T-helper 2 cell treated with Interferon-gamma antibody and Interleukin-4, amounts not matched to agents 5 μg/mL and 100 μg/mL, for 36 hours (primary cell): ENCODE data around the gene RAP1A.
"Not testable (repeated sequence)": the region's sequence is repeated elsewhere in the genome, so short reads cannot be mapped to it uniquely, and the experiment has no call there.

Experiments used
- DNase-seq: peaks from one replicate; pipeline ENCODE4 v3.0.0; 2021; ENCODE audit warnings: low spot score
- H3K27ac Mint-ChIP-seq: one replicate; pipeline ENCODE4 v1.8.0; 2021; ENCODE audit warnings: mild to moderate bottlenecking, mixed read lengths
- H3K27me3 Mint-ChIP-seq: one replicate; pipeline ENCODE4 v1.8.0; 2021; ENCODE audit warnings: low read depth, mixed read lengths
- H3K36me3 Mint-ChIP-seq: one replicate; pipeline ENCODE4 v1.8.0; 2021; ENCODE audit warnings: low read depth, mixed read lengths
- H3K4me1 Mint-ChIP-seq: one replicate; pipeline ENCODE4 v1.8.0; 2021; ENCODE audit warnings: low read depth, mixed read lengths
- H3K4me3 Mint-ChIP-seq: one replicate; pipeline ENCODE4 v1.8.0; 2022; ENCODE audit warnings: mild to moderate bottlenecking, moderate library complexity, mixed read lengths
- H3K9me3 Mint-ChIP-seq: one replicate; pipeline ENCODE4 v1.8.0; 2021; ENCODE audit warnings: mixed read lengths

Gene RAP1A

DNA sequence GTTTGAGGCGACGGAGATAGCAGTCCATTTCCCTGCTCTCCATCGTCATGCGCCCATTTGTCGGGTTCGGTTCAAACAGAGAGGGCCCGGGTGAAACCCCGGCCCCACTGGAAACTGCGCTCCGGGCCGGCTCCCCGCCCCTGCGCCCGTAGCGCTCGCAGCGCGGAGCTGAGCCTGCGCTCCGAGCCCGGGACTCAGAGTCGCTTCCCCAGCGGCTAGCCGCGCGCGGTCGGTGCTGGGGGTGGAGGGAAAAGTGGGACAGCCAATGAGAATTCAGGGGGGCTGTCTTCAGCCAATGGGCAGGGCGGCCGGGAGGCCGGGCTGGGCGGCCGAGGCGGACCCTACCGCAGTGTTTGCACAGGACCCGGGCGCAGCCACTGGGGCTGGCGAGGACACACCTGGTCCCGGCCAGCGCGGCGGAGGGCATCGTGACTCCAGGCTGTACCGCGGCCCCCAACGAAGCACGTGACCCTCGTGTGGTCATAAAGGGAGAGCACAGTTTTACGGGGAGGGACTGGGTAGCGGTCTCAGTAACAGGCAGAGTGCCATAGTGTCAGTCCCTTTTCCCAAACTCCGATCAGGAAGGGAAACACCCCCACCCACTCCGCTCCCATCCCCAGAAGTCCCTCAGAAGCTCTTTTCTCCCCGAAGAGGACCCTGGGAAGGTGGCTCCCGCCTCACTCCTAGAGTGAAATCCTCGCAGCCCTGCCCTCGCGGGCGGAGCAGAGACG, 119.8 kb downstream of the RAP1A start, which contains the start of gene INKA2:
Gene INKA2 (minus strand): TSS at position 202 of the 731 bp plus-strand sequence. CDS start 153 bp downstream, at position 49.
- H3K4me1 Mint-ChIP-seq: peaks cover 17% of the 10 kb centered on the region
- H3K4me3 Mint-ChIP-seq: peak within 1 kb of the TSS; percentile 93
- peak; percentile 86 for DNase-seq
- peak within 1 kb of the TSS; percentile 87 for H3K27ac Mint-ChIP-seq
- H3K36me3 Mint-ChIP-seq: no peaks in the 10 kb centered on the region
- peaks cover 46% of the 10 kb centered on the region for H3K27me3 Mint-ChIP-seq
- H3K9me3 Mint-ChIP-seq: no peaks in the 10 kb centered on the region

DNA sequence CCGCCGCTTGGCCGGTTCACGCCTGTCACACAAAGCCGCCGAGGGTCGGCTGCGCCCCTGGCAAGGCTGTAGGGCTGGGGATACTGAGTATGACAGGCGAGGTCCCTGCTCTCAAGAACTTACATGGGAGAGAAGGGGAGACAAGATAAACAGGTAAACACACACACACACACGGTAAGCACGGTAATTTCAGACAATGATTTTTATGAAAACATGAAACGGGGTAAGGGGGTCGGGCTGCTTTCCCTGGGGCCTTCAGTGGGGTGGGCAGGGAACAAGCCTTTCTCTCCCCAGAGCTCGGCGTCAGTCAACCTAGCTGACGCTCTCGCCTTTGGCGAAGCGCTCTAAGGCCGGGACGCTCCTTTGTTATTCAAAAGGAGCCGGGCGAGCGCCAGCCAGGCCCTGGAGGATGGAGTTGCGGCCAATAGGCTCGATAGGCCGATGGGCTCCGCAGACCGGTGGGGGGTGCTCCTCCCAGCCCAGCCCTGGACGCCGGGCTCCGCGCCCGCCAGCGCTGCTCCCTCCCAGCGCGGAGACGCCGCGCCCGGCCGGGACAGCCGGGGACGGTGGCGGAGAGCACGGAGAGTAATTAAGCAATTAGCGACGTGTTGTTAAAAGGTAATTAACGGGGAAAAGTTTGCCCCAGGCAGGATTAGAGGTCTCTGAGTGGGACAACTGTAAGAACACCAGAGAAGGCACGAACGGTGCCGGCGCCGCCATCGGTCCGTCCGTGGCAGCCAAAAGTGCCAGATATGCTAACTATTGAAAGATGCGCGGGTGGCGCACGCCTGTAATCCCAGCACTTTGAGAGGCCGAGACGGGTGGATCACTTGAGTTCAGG, 120.6 kb downstream of the RAP1A start:
- Mint-ChIP-seq H3K36me3 (no peaks in the 10 kb centered on the region), H3K4me3 (peak overlapping the region; percentile 93), H3K9me3 (no peaks in the 10 kb centered on the region), H3K27me3 (peaks cover 46% of the 10 kb centered on the region), H3K27ac (no peak overlapping the region), H3K4me1 (peaks cover 17% of the 10 kb centered on the region)
- no peak for DNase-seq

DNA sequence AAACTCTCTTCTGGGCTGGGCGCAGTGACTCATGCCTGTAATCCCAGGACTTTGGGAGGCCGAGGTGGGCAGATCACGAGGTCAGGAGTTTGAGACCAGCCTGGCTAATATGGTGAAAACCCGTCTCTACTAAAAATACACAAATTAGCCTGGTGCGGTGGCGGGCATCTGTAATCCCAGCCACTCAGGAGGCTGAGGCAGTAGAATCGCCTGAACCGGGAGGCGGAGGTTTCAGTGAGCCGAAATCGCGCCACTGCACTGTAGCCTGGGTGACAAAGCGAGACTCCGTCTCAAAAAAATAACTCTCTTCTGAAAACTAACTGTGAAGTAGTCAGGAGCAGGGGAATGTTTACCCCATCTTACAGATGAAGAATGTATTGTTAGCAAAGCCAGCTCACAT, 122.7 kb downstream of the RAP1A start:
- Mint-ChIP-seq H3K27me3 (peaks cover 43% of the 10 kb centered on the region), H3K4me1 (peaks cover 22% of the 10 kb centered on the region)
- not testable (repeated sequence) for H3K36me3 Mint-ChIP-seq, H3K27ac Mint-ChIP-seq, H3K9me3 Mint-ChIP-seq, H3K4me3 Mint-ChIP-seq, DNase-seq

DNA sequence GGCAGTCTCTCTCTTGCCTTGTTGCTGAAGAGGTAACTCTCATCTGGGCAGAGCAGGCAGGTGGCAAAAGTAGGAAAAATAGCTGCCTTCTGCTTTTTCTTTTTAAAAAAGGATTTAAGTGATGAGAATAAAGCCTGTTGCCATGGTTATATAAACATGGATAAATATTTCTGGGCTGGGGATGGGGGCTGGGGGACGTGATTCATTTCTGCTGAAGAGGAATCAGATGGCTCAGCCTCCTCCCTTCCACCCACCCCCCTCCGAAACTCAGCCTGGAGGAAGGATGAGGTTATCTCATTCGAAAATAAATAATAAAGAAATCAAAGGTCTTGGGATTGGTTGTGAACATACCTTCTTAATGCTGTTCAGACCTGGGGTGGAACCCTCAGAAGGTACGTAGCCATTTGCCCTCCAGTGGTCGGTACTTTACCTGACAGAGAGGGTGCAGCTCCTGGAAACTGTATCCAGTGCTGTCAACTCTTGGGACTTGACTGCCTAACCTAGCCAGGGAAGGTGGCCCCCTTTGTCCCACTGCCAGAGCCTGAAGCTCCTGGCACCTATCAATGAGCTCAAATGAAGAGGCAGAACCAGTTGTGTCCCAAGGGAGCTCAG, 123.5 kb downstream of the RAP1A start:
- no peak for DNase-seq
- no peak overlapping the region for H3K4me3 Mint-ChIP-seq
- H3K27me3 Mint-ChIP-seq: peaks cover 36% of the 10 kb centered on the region
- no peak overlapping the region for H3K27ac Mint-ChIP-seq
- H3K4me1 Mint-ChIP-seq: peaks cover 19% of the 10 kb centered on the region
- no peaks in the 10 kb centered on the region for H3K9me3 Mint-ChIP-seq
- H3K36me3 Mint-ChIP-seq: no peaks in the 10 kb centered on the region

DNA sequence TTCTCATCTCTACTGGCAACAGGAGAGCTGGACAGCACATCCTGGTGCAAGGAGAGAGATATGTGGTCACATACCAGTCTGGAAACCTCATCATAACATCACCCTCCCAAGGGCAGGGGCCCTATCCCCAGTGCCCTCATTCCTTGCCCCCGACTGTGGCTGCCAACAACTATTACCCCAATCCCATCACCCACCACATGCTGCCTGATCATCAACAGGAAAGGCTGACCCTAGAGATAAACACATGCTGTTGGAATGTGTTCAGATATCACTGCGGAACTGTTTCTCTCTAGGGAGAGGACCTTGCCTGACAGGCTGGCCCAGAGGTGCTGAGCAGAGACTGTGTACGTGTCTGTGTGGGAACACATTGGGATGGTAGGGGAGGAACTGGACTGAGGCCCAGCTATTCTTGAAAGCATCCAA, 124.1 kb downstream of the RAP1A start:
- DNase-seq: no peak
- H3K27me3 Mint-ChIP-seq: peaks cover 36% of the 10 kb centered on the region

DNA sequence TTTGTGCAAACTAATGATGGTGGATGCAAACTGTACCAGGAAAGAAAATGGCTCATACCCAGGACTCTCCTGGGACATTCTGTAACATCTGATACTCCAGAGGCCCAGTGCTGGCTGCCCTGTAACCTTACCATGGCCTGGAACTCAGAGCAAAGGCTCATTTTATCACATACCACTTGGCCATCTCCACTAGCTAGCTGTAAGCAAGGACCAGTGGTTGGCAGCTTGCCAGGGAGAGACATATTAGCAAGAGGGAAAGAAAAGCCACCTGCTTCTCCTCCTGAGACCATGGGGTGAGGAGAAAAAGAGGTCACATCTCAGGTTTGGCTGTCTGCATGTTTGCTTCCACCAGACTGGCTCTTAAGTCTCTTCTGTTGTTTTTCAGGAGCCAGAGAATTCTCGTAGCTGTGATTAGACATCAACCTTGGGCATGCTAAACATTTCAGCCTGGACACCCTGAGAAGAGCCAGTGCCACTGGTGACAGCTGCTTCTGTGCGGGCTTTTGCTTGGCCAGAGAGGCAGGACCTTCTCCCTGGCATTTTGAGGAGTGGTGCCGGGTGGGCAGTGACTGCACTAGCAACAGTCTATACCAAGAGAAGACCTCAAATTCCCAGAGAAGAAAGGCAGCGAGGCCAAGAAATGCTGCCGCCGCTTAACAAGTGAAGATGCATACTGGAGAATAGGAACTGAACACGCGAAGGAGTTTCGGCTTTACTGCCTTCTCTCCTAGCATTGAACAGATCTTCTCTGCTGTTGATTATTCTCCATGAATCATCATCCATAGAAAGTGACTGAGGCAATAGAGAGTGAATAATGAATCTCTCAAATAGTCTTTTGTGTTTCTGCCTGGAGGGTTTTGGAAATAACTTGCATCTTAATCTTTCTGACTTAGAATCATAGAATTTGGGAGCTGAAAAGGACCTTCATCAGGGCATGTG, 126.4 kb downstream of the RAP1A start:
- H3K4me3 Mint-ChIP-seq: no peak overlapping the region
- no peak for DNase-seq
- H3K27ac Mint-ChIP-seq: no peak overlapping the region
- H3K27me3 Mint-ChIP-seq: peaks cover 26% of the 10 kb centered on the region
- H3K4me1 Mint-ChIP-seq: peaks cover 12% of the 10 kb centered on the region
- no peaks in the 10 kb centered on the region for H3K9me3 Mint-ChIP-seq
- H3K36me3 Mint-ChIP-seq: no peaks in the 10 kb centered on the region

More for the DNA sequence above, 124.1 kb downstream of the RAP1A start:
- peaks cover 18% of the 10 kb centered on the region for H3K4me1 Mint-ChIP-seq
- H3K9me3 Mint-ChIP-seq: no peaks in the 10 kb centered on the region
- H3K36me3 Mint-ChIP-seq: no peaks in the 10 kb centered on the region
- H3K27ac Mint-ChIP-seq: no peak overlapping the region
- H3K4me3 Mint-ChIP-seq: no peak overlapping the region

DNA sequence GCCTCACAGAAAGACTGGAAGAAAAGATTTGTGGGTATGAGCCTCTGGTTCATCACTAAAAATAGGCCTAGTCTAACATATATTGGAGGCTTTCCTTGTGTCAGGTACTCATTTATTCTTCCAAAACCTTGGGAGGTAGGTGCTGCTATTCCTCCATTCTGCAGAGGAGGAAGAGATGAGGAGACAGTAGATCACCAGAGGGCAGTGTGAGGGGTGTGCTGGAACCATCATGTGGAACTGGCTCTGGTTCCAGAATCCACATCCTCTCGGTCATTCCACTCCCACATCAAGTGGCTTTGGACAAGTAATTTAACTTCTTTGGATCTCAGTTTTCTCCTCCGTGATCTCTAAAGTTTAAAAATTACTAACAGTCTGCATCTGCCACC, 127.0 kb downstream of the RAP1A start:
- no peak overlapping the region for H3K4me3 Mint-ChIP-seq

DNA sequence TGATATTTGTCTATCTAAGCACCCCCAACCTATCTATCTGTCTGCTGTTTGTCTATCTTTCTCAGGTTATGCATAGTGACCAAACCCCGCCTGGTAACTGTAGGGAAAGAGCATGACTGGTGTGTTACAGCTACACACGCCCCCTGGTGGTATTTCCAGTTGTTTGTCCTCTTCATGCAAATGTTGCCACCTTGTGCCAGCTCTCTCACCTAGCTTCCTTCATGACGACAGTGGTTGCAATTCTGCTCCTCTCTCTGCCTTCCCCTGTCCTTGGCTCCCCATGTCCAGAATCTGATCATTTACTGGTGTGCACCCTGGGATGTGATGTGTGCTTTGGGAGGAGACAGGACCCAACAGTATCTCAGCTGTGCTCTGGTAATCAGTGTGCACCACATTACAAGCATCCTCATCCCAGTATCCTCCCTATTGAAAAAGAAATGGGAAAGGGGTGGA, 127.7 kb downstream of the RAP1A start:
- peaks cover 15% of the 10 kb centered on the region for H3K4me1 Mint-ChIP-seq
- H3K27me3 Mint-ChIP-seq: peaks cover 13% of the 10 kb centered on the region
- no peak overlapping the region for H3K27ac Mint-ChIP-seq
- DNase-seq: peak; percentile 67
- no peaks in the 10 kb centered on the region for H3K36me3 Mint-ChIP-seq
- no peak overlapping the region for H3K4me3 Mint-ChIP-seq
- H3K9me3 Mint-ChIP-seq: no peaks in the 10 kb centered on the region

More for the DNA sequence above, 127.0 kb downstream of the RAP1A start:
- H3K27me3 Mint-ChIP-seq: peaks cover 20% of the 10 kb centered on the region
- H3K9me3 Mint-ChIP-seq: no peaks in the 10 kb centered on the region
- no peaks in the 10 kb centered on the region for H3K36me3 Mint-ChIP-seq
- no peak for DNase-seq
- H3K4me1 Mint-ChIP-seq: peaks cover 12% of the 10 kb centered on the region
- no peak overlapping the region for H3K27ac Mint-ChIP-seq

DNA sequence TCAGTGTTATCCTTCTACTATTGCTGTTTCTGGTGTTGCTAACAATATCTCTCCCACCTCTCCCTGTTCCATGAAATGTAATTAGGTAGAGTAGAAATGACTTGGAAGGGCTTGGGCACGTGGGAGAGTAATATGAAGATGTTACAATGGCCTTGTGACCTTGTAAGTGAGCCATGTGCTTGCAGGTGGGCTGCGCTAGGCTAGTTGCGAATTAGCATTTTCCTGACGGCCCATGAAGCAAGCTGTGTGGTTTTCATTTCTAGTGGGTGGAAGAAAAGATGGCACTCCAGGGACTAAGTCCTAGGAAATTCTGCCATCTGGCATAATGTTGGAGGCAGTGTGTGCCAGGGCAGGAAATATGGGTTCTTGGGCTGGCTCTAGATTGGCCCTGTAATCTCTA, 128.4 kb downstream of the RAP1A start:
- Mint-ChIP-seq H3K4me3 (no peak overlapping the region), H3K36me3 (no peaks in the 10 kb centered on the region), H3K4me1 (peaks cover 15% of the 10 kb centered on the region), H3K9me3 (no peaks in the 10 kb centered on the region), H3K27me3 (peaks cover 8% of the 10 kb centered on the region), H3K27ac (no peak overlapping the region)
- DNase-seq: no peak

DNA sequence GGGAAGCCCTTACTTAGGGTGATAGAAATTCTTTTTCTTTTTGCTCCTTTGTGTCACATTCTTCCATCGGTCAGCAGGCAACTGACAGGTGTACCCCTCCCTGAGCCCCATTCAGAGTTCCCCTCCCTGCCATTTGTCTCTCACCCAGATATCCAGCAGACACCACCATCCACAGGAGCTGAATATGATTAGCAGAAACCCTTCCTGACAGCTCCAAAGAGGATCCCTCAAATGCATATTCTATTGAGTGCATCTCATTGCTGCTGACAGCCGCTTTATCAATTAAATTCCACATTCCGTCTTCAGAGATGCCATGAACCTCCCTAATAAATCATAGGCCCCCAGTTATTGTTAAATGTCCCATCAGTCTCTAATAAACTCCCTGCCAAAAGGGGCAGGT, 130.0 kb downstream of the RAP1A start:
- Mint-ChIP-seq H3K9me3 (no peaks in the 10 kb centered on the region), H3K4me1 (peaks cover 18% of the 10 kb centered on the region), H3K27ac (no peak overlapping the region), H3K4me3 (no peak overlapping the region), H3K36me3 (no peaks in the 10 kb centered on the region), H3K27me3 (no peaks in the 10 kb centered on the region)
- no peak for DNase-seq

DNA sequence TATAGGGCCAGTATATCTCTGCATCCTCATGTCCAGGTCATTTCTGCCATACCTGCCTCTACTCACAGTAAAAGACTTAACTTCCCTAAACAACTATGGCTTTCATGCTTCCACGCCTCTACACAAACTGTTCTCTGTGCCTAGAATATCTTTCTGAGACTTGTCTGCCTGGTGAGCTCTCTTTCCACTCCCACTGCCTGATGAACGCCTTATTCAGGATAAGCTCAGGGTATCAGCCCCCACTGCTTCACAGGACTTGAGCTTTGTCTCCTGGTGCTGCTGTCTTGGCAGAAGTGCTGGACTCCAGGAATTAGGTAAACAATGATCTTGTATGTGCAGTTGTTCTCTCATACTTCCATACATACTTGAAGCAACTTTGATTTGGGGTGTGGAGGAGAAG, 131.3 kb downstream of the RAP1A start:
- peaks cover 21% of the 10 kb centered on the region for H3K4me1 Mint-ChIP-seq
- no peaks in the 10 kb centered on the region for H3K36me3 Mint-ChIP-seq
- H3K27ac Mint-ChIP-seq: no peak overlapping the region
- no peaks in the 10 kb centered on the region for H3K27me3 Mint-ChIP-seq
- H3K9me3 Mint-ChIP-seq: no peaks in the 10 kb centered on the region
- H3K4me3 Mint-ChIP-seq: no peak overlapping the region
- DNase-seq: no peak

DNA sequence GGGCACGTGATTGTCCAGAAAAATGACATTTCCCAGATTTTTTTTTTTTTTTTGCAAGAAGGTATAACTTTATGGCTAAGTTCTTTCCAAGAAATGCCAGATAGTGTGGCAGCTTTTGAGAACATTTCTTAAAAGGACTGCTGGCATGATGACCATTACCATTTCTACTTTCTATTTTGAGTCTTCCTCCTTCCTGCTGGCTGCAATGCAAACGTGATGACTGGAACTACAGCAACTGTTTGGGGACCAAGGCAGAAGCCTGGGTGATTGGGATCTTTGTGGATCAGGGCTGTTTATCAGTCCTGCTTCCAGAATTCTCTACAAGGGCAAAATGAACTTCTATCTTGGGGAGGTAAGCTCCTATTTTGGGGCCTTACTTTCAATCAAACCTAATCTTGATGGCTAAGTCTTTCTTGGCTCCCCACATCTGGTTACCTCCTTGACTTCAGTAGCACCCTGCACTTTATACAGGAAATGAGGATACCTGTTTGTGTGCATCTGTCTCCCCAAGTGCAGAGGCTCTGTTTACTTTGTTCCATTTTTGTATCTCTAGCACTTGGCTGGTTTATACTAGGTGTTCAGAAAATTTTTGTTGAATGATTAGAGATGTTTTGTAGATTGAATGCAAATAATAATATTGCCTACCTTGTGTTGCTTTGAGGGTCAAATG, 132.5 kb downstream of the RAP1A start:
- Mint-ChIP-seq H3K4me1 (peaks cover 23% of the 10 kb centered on the region), H3K36me3 (peaks cover 2% of the 10 kb centered on the region), H3K9me3 (no peaks in the 10 kb centered on the region), H3K27ac (no peak overlapping the region), H3K4me3 (no peak overlapping the region), H3K27me3 (no peaks in the 10 kb centered on the region)
- no peak for DNase-seq

DNA sequence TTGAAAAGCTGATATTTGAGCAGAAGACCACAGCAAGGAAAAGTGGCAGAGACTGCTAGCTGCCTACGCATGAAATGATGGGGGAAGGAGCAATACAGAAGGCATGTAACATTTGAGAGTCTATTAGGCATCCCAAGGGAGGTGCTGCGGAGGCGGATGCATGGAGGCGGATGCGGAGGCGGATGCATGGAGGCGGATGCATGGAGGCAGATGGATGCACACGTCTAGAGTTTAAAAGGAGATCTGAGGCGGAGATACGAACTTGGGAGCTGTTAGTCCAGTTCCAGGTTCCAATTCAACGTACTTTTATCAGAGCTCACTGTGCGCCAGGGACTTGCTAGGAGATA, 135.4 kb downstream of the RAP1A start:
- H3K4me1 Mint-ChIP-seq: peaks cover 27% of the 10 kb centered on the region
- peak overlapping the region; percentile 99 for H3K27ac Mint-ChIP-seq
- DNase-seq: no peak
- no peaks in the 10 kb centered on the region for H3K9me3 Mint-ChIP-seq
- peaks cover 12% of the 10 kb centered on the region for H3K36me3 Mint-ChIP-seq
- no peaks in the 10 kb centered on the region for H3K27me3 Mint-ChIP-seq
- peak overlapping the region; percentile 92 for H3K4me3 Mint-ChIP-seq
